HEK293 (cell line): ENCODE measurements around the gene UROC1.

ENCODE experiments used
- BCL11A ChIP-seq: fragments of 450-650 bp; formaldehyde crosslinking; IDR thresholded peaks from 2 replicates; pipeline ENCODE4 v1.5.1; 2016; ENCODE audit warnings: low read depth, missing biosample characterization, missing genetic modification characterization
- BCL6B ChIP-seq: fragments of 450-650 bp; formaldehyde crosslinking; IDR thresholded peaks from 2 replicates; pipeline ENCODE4 v1.5.1; 2017; ENCODE audit warnings: missing biosample characterization, missing genetic modification characterization
- OVOL3 ChIP-seq: fragments of 450-650 bp; formaldehyde crosslinking; IDR thresholded peaks from 2 replicates; pipeline ENCODE4 v1.5.1; 2016; ENCODE audit warnings: missing biosample characterization, missing genetic modification characterization
- SP2 ChIP-seq: fragments of 450-650 bp; formaldehyde crosslinking; IDR thresholded peaks from 2 replicates; pipeline ENCODE4 v1.5.1; 2016; ENCODE audit warnings: missing biosample characterization, missing genetic modification characterization
- TRIM28 ChIP-seq: IDR thresholded peaks from 2 replicates; pipeline ENCODE4 v1.6.1; 2011; ENCODE audit warnings: low read length, control low read depth, borderline replicate concordance
- YY1 ChIP-seq: fragments of 450-650 bp; formaldehyde crosslinking; IDR thresholded peaks from 2 replicates; pipeline ENCODE4 v1.5.1; 2018; ENCODE audit warnings: missing biosample characterization, missing genetic modification characterization
- ZBTB1 ChIP-seq: fragments of 450-650 bp; formaldehyde crosslinking; IDR thresholded peaks from 2 replicates; pipeline ENCODE4 v1.5.1; 2016; ENCODE audit warnings: missing biosample characterization, missing genetic modification characterization
- ZNF112 ChIP-seq: fragments of 450-650 bp; formaldehyde crosslinking; IDR thresholded peaks from 2 replicates; pipeline ENCODE4 v1.5.0; 2017; ENCODE audit warnings: missing biosample characterization, missing genetic modification characterization
- ZNF133 ChIP-seq: fragments of 450-650 bp; formaldehyde crosslinking; IDR thresholded peaks from 2 replicates; pipeline ENCODE4 v1.5.1; 2016; ENCODE audit warnings: missing biosample characterization, missing genetic modification characterization
- ZNF157 ChIP-seq: fragments of 450-650 bp; formaldehyde crosslinking; IDR thresholded peaks from 2 replicates; pipeline ENCODE4 v1.5.1; 2016; ENCODE audit warnings: missing biosample characterization, missing genetic modification characterization
- ZNF169 ChIP-seq: fragments of 450-650 bp; formaldehyde crosslinking; IDR thresholded peaks from 2 replicates; pipeline ENCODE4 v1.5.1; 2016; ENCODE audit warnings: missing biosample characterization, missing genetic modification characterization
- ZNF184 ChIP-seq: fragments of 450-650 bp; IDR thresholded peaks from 2 replicates; pipeline ENCODE4 v1.5.1; 2018; ENCODE audit warnings: missing biosample characterization, mild to moderate bottlenecking, missing genetic modification characterization
- ZNF19 ChIP-seq: fragments of 450-650 bp; formaldehyde crosslinking; IDR thresholded peaks from 2 replicates; pipeline ENCODE4; 2016; ENCODE audit warnings: missing biosample characterization, missing genetic modification characterization, low read depth
- ZNF2 ChIP-seq: fragments of 450-650 bp; formaldehyde crosslinking; IDR thresholded peaks from 2 replicates; pipeline ENCODE4 v1.5.1; 2016; ENCODE audit warnings: missing biosample characterization, missing genetic modification characterization
- ZNF292 ChIP-seq: fragments of 450-650 bp; formaldehyde crosslinking; IDR thresholded peaks from 2 replicates; pipeline ENCODE4 v1.5.1; 2016; ENCODE audit warnings: low read depth, missing biosample characterization, missing genetic modification characterization, borderline replicate concordance
- ZNF302 ChIP-seq: fragments of 450-650 bp; formaldehyde crosslinking; IDR thresholded peaks from 2 replicates; pipeline ENCODE4 v1.5.1; 2016; ENCODE audit warnings: missing biosample characterization, missing genetic modification characterization, low read depth
- ZNF530 ChIP-seq: fragments of 450-650 bp; formaldehyde crosslinking; IDR thresholded peaks from 2 replicates; pipeline ENCODE4 v1.5.1; 2016; ENCODE audit warnings: low read depth, missing biosample characterization, missing genetic modification characterization
- ZNF600 ChIP-seq: fragments of 450-650 bp; formaldehyde crosslinking; IDR thresholded peaks from 2 replicates; pipeline ENCODE4 v1.5.1; 2016; ENCODE audit warnings: missing biosample characterization, missing genetic modification characterization
- ZNF626 ChIP-seq: fragments of 450-650 bp; sonication (Bioruptor Pico); formaldehyde crosslinking; IDR thresholded peaks from 2 replicates; pipeline ENCODE4 v1.5.1; 2018; ENCODE audit warnings: missing biosample characterization, missing genetic modification characterization, inconsistent platforms
- ZNF670 ChIP-seq: fragments of 450-650 bp; formaldehyde crosslinking; IDR thresholded peaks from 2 replicates; pipeline ENCODE4 v1.5.1; 2016; ENCODE audit warnings: missing biosample characterization, missing genetic modification characterization, low read depth
- ZNF701 ChIP-seq: fragments of 450-650 bp; formaldehyde crosslinking; IDR thresholded peaks from 2 replicates; pipeline ENCODE4 v1.5.1; 2016; ENCODE audit warnings: missing biosample characterization, missing genetic modification characterization
- ZNF707 ChIP-seq: fragments of 450-650 bp; formaldehyde crosslinking; IDR thresholded peaks from 2 replicates; pipeline ENCODE4 v1.5.1; 2016; ENCODE audit warnings: missing biosample characterization, missing genetic modification characterization
- ZNF830 ChIP-seq: fragments of 450-650 bp; IDR thresholded peaks from 2 replicates; pipeline ENCODE4 v1.5.0; 2018; ENCODE audit warnings: missing biosample characterization, missing genetic modification characterization, low read depth, mild to moderate bottlenecking, moderate library complexity
- TF ChIP-seq, protein P1 (sequence below): fragments of 450-650 bp; formaldehyde crosslinking; conservative IDR thresholded peaks from 2 replicates; pipeline ENCODE4 v1.5.1; 2016; ENCODE audit warnings: low read depth, missing biosample characterization, missing genetic modification characterization
- TF ChIP-seq, protein P2 (sequence below): fragments of 450-650 bp; formaldehyde crosslinking; IDR thresholded peaks from 2 replicates; pipeline ENCODE4 v1.5.1; 2016; ENCODE audit warnings: missing biosample characterization, missing genetic modification characterization, low read depth
- TF ChIP-seq, protein P3 (sequence below): fragments of 450-650 bp; formaldehyde crosslinking; IDR thresholded peaks from 2 replicates; pipeline ENCODE4 v1.5.1; 2016; ENCODE audit warnings: missing biosample characterization, missing genetic modification characterization
- TF ChIP-seq, protein P4 (sequence below): fragments of 450-650 bp; formaldehyde crosslinking; IDR thresholded peaks from 2 replicates; pipeline ENCODE4 v1.5.1; 2016; ENCODE audit warnings: missing biosample characterization, missing genetic modification characterization
- TF ChIP-seq, protein P5 (sequence below): fragments of 450-650 bp; formaldehyde crosslinking; IDR thresholded peaks from 2 replicates; pipeline ENCODE4 v1.5.1; 2016; ENCODE audit warnings: missing biosample characterization, missing genetic modification characterization

Gene UROC1

DNA sequence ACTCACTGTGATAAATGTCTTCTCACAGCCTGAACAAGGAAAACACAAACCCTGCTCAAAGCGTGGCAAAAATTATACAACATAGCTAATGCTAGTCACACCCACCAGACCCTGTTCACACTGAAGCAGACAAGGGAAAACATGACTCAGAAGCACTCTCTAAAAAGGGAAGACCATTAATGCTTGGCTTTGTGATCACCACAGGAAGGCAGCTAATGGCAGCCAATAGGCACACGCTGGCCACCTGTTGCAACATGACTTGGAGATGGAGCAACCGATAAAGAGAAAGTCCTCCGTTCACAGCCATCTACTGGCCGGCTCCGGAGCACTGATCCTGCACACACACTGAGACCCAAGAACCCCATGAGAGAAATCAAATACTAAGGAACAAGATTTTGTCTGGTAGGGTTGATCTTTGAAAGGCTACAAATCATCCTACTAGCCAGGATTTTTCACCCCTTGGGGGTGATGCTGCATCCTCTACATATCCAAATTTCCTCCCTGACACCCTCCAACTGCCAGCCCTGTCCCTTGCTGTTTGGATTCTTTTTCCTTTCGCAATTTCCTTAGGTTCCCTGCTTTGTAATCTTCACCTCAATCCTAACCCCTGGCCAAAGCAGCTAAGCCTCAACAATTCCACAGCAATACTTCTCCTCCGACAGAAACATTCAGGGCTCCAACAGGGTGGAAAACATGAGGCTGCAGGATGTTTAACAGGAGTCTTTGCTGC lies 45.1 kb downstream of the UROC1 start (continued):
- TF ChIP-seq, protein P1, sequence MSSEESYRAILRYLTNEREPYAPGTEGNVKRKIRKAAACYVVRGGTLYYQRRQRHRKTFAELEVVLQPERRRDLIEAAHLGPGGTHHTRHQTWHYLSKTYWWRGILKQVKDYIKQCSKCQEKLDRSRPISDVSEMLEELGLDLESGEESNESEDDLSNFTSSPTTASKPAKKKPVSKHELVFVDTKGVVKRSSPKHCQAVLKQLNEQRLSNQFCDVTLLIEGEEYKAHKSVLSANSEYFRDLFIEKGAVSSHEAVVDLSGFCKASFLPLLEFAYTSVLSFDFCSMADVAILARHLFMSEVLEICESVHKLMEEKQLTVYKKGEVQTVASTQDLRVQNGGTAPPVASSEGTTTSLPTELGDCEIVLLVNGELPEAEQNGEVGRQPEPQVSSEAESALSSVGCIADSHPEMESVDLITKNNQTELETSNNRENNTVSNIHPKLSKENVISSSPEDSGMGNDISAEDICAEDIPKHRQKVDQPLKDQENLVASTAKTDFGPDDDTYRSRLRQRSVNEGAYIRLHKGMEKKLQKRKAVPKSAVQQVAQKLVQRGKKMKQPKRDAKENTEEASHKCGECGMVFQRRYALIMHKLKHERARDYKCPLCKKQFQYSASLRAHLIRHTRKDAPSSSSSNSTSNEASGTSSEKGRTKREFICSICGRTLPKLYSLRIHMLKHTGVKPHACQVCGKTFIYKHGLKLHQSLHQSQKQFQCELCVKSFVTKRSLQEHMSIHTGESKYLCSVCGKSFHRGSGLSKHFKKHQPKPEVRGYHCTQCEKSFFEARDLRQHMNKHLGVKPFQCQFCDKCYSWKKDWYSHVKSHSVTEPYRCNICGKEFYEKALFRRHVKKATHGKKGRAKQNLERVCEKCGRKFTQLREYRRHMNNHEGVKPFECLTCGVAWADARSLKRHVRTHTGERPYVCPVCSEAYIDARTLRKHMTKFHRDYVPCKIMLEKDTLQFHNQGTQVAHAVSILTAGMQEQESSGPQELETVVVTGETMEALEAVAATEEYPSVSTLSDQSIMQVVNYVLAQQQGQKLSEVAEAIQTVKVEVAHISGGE (tag by site-specific recombination), result peak; percentile 61
- TF ChIP-seq ZNF2 (peak; percentile 45), ZNF157 (no peak), ZNF626 (tag by site-specific recombination) (no peak), ZNF600 (tag by site-specific recombination) (peak; percentile 89), ZNF19 (tag by site-specific recombination) (no peak), BCL11A (tag by site-specific recombination) (no peak), ZNF830 (tag by site-specific recombination) (no peak), OVOL3 (no peak), ZBTB1 (tag by site-specific recombination) (no peak), ZNF707 (tag by site-specific recombination) (no peak), ZNF701 (tag by site-specific recombination) (no peak), ZNF112 (tag by site-specific recombination) (no peak), ZNF530 (tag by site-specific recombination) (no peak), ZNF184 (tag by site-specific recombination) (no peak), TRIM28 (peak; percentile 87), BCL6B (tag by site-specific recombination) (no peak), ZNF169 (tag by site-specific recombination) (no peak), ZNF133 (tag by site-specific recombination) (no peak), SP2 (peak; percentile 47), ZNF292 (no peak), ZNF302 (no peak), YY1 (tag by site-specific recombination) (no peak), ZNF670 (tag by site-specific recombination) (no peak)
- TF ChIP-seq, protein P2, sequence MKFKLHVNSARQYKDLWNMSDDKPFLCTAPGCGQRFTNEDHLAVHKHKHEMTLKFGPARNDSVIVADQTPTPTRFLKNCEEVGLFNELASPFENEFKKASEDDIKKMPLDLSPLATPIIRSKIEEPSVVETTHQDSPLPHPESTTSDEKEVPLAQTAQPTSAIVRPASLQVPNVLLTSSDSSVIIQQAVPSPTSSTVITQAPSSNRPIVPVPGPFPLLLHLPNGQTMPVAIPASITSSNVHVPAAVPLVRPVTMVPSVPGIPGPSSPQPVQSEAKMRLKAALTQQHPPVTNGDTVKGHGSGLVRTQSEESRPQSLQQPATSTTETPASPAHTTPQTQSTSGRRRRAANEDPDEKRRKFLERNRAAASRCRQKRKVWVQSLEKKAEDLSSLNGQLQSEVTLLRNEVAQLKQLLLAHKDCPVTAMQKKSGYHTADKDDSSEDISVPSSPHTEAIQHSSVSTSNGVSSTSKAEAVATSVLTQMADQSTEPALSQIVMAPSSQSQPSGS (tag by site-specific recombination), result no peak
- TF ChIP-seq, protein P3, sequence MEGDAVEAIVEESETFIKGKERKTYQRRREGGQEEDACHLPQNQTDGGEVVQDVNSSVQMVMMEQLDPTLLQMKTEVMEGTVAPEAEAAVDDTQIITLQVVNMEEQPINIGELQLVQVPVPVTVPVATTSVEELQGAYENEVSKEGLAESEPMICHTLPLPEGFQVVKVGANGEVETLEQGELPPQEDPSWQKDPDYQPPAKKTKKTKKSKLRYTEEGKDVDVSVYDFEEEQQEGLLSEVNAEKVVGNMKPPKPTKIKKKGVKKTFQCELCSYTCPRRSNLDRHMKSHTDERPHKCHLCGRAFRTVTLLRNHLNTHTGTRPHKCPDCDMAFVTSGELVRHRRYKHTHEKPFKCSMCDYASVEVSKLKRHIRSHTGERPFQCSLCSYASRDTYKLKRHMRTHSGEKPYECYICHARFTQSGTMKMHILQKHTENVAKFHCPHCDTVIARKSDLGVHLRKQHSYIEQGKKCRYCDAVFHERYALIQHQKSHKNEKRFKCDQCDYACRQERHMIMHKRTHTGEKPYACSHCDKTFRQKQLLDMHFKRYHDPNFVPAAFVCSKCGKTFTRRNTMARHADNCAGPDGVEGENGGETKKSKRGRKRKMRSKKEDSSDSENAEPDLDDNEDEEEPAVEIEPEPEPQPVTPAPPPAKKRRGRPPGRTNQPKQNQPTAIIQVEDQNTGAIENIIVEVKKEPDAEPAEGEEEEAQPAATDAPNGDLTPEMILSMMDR, result no peak
- TF ChIP-seq, protein P4, sequence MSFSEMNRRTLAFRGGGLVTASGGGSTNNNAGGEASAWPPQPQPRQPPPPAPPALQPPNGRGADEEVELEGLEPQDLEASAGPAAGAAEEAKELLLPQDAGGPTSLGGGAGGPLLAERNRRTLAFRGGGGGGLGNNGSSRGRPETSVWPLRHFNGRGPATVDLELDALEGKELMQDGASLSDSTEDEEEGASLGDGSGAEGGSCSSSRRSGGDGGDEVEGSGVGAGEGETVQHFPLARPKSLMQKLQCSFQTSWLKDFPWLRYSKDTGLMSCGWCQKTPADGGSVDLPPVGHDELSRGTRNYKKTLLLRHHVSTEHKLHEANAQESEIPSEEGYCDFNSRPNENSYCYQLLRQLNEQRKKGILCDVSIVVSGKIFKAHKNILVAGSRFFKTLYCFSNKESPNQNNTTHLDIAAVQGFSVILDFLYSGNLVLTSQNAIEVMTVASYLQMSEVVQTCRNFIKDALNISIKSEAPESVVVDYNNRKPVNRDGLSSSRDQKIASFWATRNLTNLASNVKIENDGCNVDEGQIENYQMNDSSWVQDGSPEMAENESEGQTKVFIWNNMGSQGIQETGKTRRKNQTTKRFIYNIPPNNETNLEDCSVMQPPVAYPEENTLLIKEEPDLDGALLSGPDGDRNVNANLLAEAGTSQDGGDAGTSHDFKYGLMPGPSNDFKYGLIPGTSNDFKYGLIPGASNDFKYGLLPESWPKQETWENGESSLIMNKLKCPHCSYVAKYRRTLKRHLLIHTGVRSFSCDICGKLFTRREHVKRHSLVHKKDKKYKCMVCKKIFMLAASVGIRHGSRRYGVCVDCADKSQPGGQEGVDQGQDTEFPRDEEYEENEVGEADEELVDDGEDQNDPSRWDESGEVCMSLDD (tag by site-specific recombination), result no peak
- TF ChIP-seq, protein P5, sequence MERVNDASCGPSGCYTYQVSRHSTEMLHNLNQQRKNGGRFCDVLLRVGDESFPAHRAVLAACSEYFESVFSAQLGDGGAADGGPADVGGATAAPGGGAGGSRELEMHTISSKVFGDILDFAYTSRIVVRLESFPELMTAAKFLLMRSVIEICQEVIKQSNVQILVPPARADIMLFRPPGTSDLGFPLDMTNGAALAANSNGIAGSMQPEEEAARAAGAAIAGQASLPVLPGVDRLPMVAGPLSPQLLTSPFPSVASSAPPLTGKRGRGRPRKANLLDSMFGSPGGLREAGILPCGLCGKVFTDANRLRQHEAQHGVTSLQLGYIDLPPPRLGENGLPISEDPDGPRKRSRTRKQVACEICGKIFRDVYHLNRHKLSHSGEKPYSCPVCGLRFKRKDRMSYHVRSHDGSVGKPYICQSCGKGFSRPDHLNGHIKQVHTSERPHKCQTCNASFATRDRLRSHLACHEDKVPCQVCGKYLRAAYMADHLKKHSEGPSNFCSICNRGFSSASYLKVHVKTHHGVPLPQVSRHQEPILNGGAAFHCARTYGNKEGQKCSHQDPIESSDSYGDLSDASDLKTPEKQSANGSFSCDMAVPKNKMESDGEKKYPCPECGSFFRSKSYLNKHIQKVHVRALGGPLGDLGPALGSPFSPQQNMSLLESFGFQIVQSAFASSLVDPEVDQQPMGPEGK (tag by site-specific recombination), result no peak
